Tibial nerve (tissue), 4 donors: ENCODE measurements around the gene DCP2. TPM values are rescaled to one million over a fixed set of nuclear protein-coding genes. Genes with fewer than 3 reads are reported as not detected.

Source experiments
- DNase-seq, 2 donors: peaks; one replicate each; pipeline ENCODE4 v3.0.0-alpha.2; 2019; ENCODE audit warnings: low spot score in 2 of 2
- H3K27ac ChIP-seq, 4 donors: fragments of 200-600 bp; sonication (generic) in 3 of 4; one replicate each; pipeline ENCODE4 v1.5.1; 2017 to 2019; ENCODE audit warnings: mild to moderate bottlenecking in 1 of 4
- H3K27me3 ChIP-seq, 2 donors: fragments of 200-600 bp; sonication (generic) in 1 of 2; one replicate each; pipeline versions ENCODE4 v1.5.1 to v1.6.0; 2017 to 2019
- H3K36me3 ChIP-seq, 3 donors: fragments of 200-600 bp; sonication (generic); one replicate each; pipeline ENCODE4 v1.5.1; 2018 to 2019
- H3K4me1 ChIP-seq, 4 donors: fragments of 200-600 bp; sonication (generic) in 3 of 4; one replicate each; pipeline ENCODE4 v1.5.1; 2017 to 2019
- H3K4me3 ChIP-seq, 4 donors: fragments of 200-600 bp; sonication (generic) in 3 of 4; one replicate each; pipeline ENCODE4 v1.5.1; 2017 to 2019; ENCODE audit warnings: mild to moderate bottlenecking in 1 of 4, moderate library complexity in 1 of 4
- H3K9me3 ChIP-seq, 4 donors: fragments of 200-600 bp; sonication (generic) in 3 of 4; one replicate each; pipeline ENCODE4 v1.5.1; 2017 to 2019
- CTCF ChIP-seq, 5 experiments: fragments of 200-600 bp in 3 of 5; fragments of 450-650 bp in 2 of 5; sonication (generic) in 3 of 5; IDR thresholded peaks; one replicate each; pipeline ENCODE4 v1.5.1; 2016 to 2019; ENCODE audit warnings: antibody characterized with exemption in 5 of 5, mild to moderate bottlenecking in 3 of 5, moderate library complexity in 2 of 5
- EP300 ChIP-seq, 2 donors: sonication (generic); formaldehyde crosslinking; IDR thresholded peaks; one replicate each; pipeline ENCODE4 v1.6.1; 2017; ENCODE audit warnings: antibody characterized with exemption in 2 of 2, mild to moderate bottlenecking in 1 of 2
- POLR2A ChIP-seq, 2 donors: fragments of 450-650 bp; IDR thresholded peaks; one replicate each; pipeline ENCODE4 v1.6.1; 2017; ENCODE audit warnings: antibody characterized with exemption in 2 of 2, mild to moderate bottlenecking in 2 of 2, moderate library complexity in 2 of 2
- WGBS, 2 donors: methylation state at CpG; one replicate each; pipeline ENCODE4 v1.1.5; 2018; 5-methylcytosine and 5-hydroxymethylcytosine counted together
- total RNA-seq, 4 donors: library from RNA; depleted of rRNA; stranded (reverse); fragments of >200 nt; gene quantifications; one replicate each; pipeline ENCODE4 v1.1.0, GENCODE V29; 2016

The DCP2 gene
- total RNA-seq, 4 donors from 2014 or later: 26.7 to 35.3 (median 29.8) TPM

- Histone ChIP-seq H3K4me3 (no peak overlapping the region), H3K4me1 (peaks cover 0 to 43% (median 9%) of the 10 kb centered on the region in 4 donors), H3K36me3 (peaks cover 0 to 59% (median 0%) of the 10 kb centered on the region in 3 donors), H3K27ac (peak overlapping the region in 2 of 4 donors; percentile 37 to 55), H3K27me3 (no peaks in the 10 kb centered on the region), H3K9me3 (no peaks in the 10 kb centered on the region)
- 33 to 37% methylated on average over 9 of the region's 9 CpGs for WGBS, 2 donors
- peak in 1 of 2 donors; percentile 27 for DNase-seq
- TF ChIP-seq EP300 (IDR thresholded peaks at IDR 0.05) (peak in 1 of 2 donors; percentile 46), POLR2A (IDR thresholded peaks at IDR 0.05) (no peak)
These were observed 74.3 kb downstream of the DCP2 start for GRCh38 chr5:113050721-113051382.

- Histone ChIP-seq H3K9me3 (no peaks in the 10 kb centered on the region), H3K27ac (no peak overlapping the region), H3K4me1 (peaks cover 0 to 40% (median 9%) of the 10 kb centered on the region in 4 donors), H3K27me3 (no peaks in the 10 kb centered on the region), H3K4me3 (no peak overlapping the region), H3K36me3 (peaks cover 0 to 56% (median 0%) of the 10 kb centered on the region in 3 donors)
- no peak for TF ChIP-seq CTCF (IDR thresholded peaks at IDR 0.05)
- WGBS, 2 donors: 70% methylated on average over 9 to 10 of the region's 10 CpGs
- no peak for DNase-seq
These were observed 75.6 kb downstream of the DCP2 start for GRCh38 chr5:113052041-113052795.

GRCh38 chr5:113053511-113053995 is 77.0 kb downstream of the DCP2 start:
- TF ChIP-seq POLR2A (IDR thresholded peaks at IDR 0.05) (no peak), EP300 (IDR thresholded peaks at IDR 0.05) (no peak), CTCF (IDR thresholded peaks at IDR 0.05) (no peak)
- WGBS, 2 donors: 88 to 89% methylated on average over 9 of the region's 9 CpGs
- Histone ChIP-seq H3K27ac (no peak overlapping the region), H3K27me3 (no peaks in the 10 kb centered on the region), H3K36me3 (peaks cover 0 to 45% (median 0%) of the 10 kb centered on the region in 3 donors), H3K4me3 (no peak overlapping the region), H3K4me1 (peaks cover 0 to 36% (median 9%) of the 10 kb centered on the region in 4 donors), H3K9me3 (no peaks in the 10 kb centered on the region)
- no peak for DNase-seq

GRCh38 chr5:113054899-113055298 is 78.3 kb downstream of the DCP2 start:
- H3K27ac ChIP-seq: no peak overlapping the region

GRCh38 chr5:113056988-113057387 is 80.4 kb downstream of the DCP2 start:
- H3K36me3 ChIP-seq: peaks cover 0 to 30% (median 0%) of the 10 kb centered on the region in 3 donors
- 73 to 80% methylated on average over 5 of the region's 5 CpGs for WGBS, 2 donors

More at GRCh38 chr5:113054899-113055298, 78.3 kb downstream of the DCP2 start:
- peaks cover 0 to 33% (median 0%) of the 10 kb centered on the region in 3 donors for H3K36me3 ChIP-seq
- no peak for TF ChIP-seq POLR2A (IDR thresholded peaks at IDR 0.05)
- no peak for TF ChIP-seq EP300 (IDR thresholded peaks at IDR 0.05)
- TF ChIP-seq CTCF (IDR thresholded peaks at IDR 0.05): no peak
- no peak for DNase-seq
- no peaks in the 10 kb centered on the region for H3K27me3 ChIP-seq
- no peak overlapping the region for H3K4me3 ChIP-seq
- H3K4me1 ChIP-seq: peaks cover 0 to 49% (median 14%) of the 10 kb centered on the region in 4 donors
- H3K9me3 ChIP-seq: no peaks in the 10 kb centered on the region
- WGBS, 2 donors: 93 to 97% methylated on average over 6 to 11 of the region's 11 CpGs

More at GRCh38 chr5:113056988-113057387, 80.4 kb downstream of the DCP2 start:
- Histone ChIP-seq H3K27ac (no peak overlapping the region), H3K4me1 (peaks cover 0 to 34% (median 8%) of the 10 kb centered on the region in 4 donors), H3K27me3 (no peaks in the 10 kb centered on the region), H3K4me3 (no peak overlapping the region), H3K9me3 (no peaks in the 10 kb centered on the region)
- TF ChIP-seq POLR2A (IDR thresholded peaks at IDR 0.05) (no peak), EP300 (IDR thresholded peaks at IDR 0.05) (no peak), CTCF (IDR thresholded peaks at IDR 0.05) (no peak)
- DNase-seq: no peak
